Measurements from ENCODE around the gene NEIL3. TPM values are rescaled to one million over a fixed set of nuclear protein-coding genes. Genes with fewer than 3 reads are reported as not detected.

The NEIL3 gene
- total and polyA plus RNA-seq, 2 of the 8 experiments (the other 6 are each of a cell fraction or from before 2014, with no cell fraction given): 5.5 to 11.0 TPM

- no peak overlapping the region for H3K4me2 ChIP-seq (ENCODE audit: insufficient read depth in 1 of 2, low read depth in 2 of 2, low read length in 2 of 2)
- no peaks in the 10 kb centered on the region for H3K9me3 ChIP-seq (ENCODE audit: insufficient read depth in 2 of 2, low read depth in 1 of 2, low read length in 1 of 2)
- no peak overlapping the region for H2BK15ac ChIP-seq (ENCODE audit: low read length)
- CTCF ChIA-PET (ENCODE audit: partially characterized antibody): interaction anchor here (0.9 to 2.3 kb wide), 6 partner anchors 14 to 241 kb away, joined by 3 to 11 read pairs (median 3); no protein-coding TSS in a partner anchor
- no peak overlapping the region for H3K4me3 ChIP-seq (ENCODE audit: extremely low read depth in 1 of 4, insufficient read depth in 2 of 4, low read depth in 3 of 4, low read length in 4 of 4)
- POLR2A ChIA-PET (ENCODE audit: partially characterized antibody): no interaction called here
- H4K91ac ChIP-seq (replicated peaks; ENCODE audit: insufficient read length, low read length): no peak overlapping the region
- H2BK120ac ChIP-seq (replicated peaks; ENCODE audit: low read depth, low read length): no peak overlapping the region
- H2BK12ac ChIP-seq (ENCODE audit: low read depth, low read length): no peak overlapping the region
- H3K23me2 ChIP-seq (ENCODE audit: low read depth, low read length): no peaks in the 10 kb centered on the region
- 91% methylated on average over 7 of the region's 7 CpGs; no CpG with 5 or more reads in 1 of the 2 experiments for WGBS, 2 experiments (ENCODE audit: extremely low coverage in 1 of 2, insufficient coverage in 1 of 2, insufficient read length in 1 of 2, insufficient replicate concordance in 2 of 2, low coverage in 1 of 2, low lambda C conversion rate in 2 of 2, missing lambda C conversion rate in 1 of 2)
- no peak overlapping the region for H3K14ac ChIP-seq (ENCODE audit: insufficient read length)
- H3K79me1 ChIP-seq (ENCODE audit: low read depth, low read length): no peaks in the 10 kb centered on the region
- H2BK20ac ChIP-seq (ENCODE audit: low read length): no peak overlapping the region
- peak overlapping the region; percentile 20; the same call in 1 of the 2 replicates for H2AFZ ChIP-seq (ENCODE audit: low read length)
- no peak for DNase-seq (ENCODE audit: low read depth in 1 of 2, low spot score in 2 of 2)
- H2BK5ac ChIP-seq (ENCODE audit: low read depth, low read length): no peak overlapping the region
- FAIRE-seq: no peak
- H4K8ac ChIP-seq (ENCODE audit: extremely low read depth, insufficient read depth, low read length): no peak overlapping the region
- no peak overlapping the region for H2AK5ac ChIP-seq (ENCODE audit: low read depth, low read length)
- no peak overlapping the region for H4K5ac ChIP-seq (ENCODE audit: insufficient read length, low read depth, low read length)
- no peaks in the 10 kb centered on the region for H3K36me3 ChIP-seq (ENCODE audit: control insufficient read depth in 2 of 4, insufficient read depth in 4 of 4, low read length in 3 of 4)
- TF ChIP-seq FOSL1 (IDR thresholded peaks at IDR 0.05; ENCODE audit: insufficient read depth, low read depth, low read length): no peak
- no peak overlapping the region for H3K23ac ChIP-seq (ENCODE audit: insufficient read length)
- no peaks in the 10 kb centered on the region for H3K27me3 ChIP-seq (replicated peaks in 1 of 4; ENCODE audit: control insufficient read depth in 3 of 4, extremely low read depth in 1 of 4, insufficient read depth in 3 of 4, low read length in 3 of 4)
- H3K56ac ChIP-seq (replicated peaks; ENCODE audit: insufficient read length, low read depth, low read length): no peak overlapping the region
- no peak overlapping the region for H3K4ac ChIP-seq (replicated peaks; ENCODE audit: insufficient read length, low read depth, low read length)
- H3K4me1 ChIP-seq (replicated peaks in 1 of 4; ENCODE audit: control insufficient read depth in 3 of 4, insufficient read depth in 4 of 4, low read length in 3 of 4): peaks cover 0 to 2% (median 0%) of the 10 kb centered on the region in 4 experiments; a peak in 1 of 7 replicates
- H3K79me2 ChIP-seq (ENCODE audit: control insufficient read depth in 1 of 2, insufficient read depth in 2 of 2, low read length in 2 of 2): no peaks in the 10 kb centered on the region
- no peaks in the 10 kb centered on the region for H4K20me1 ChIP-seq (replicated peaks in 1 of 2; ENCODE audit: control insufficient read depth in 1 of 2, insufficient read depth in 2 of 2, low read length in 2 of 2)
- no peak overlapping the region for H3K27ac ChIP-seq (ENCODE audit: low read depth, low read length)
- no peak overlapping the region for H3K18ac ChIP-seq (ENCODE audit: extremely low read depth, low read length)
- no peak overlapping the region for H3K9ac ChIP-seq (replicated peaks in 1 of 4; ENCODE audit: extremely low read depth in 1 of 4, low read depth in 3 of 4, low read length in 3 of 4)
These were observed 45.9 kb upstream of the NEIL3 start for GRCh38 chr4:177263818-177264217.

Measured in H1 (cell line).